GM19043 (cell line): ENCODE measurements around the gene P2RY8.
"Not testable (repeated sequence)": the region's sequence is repeated elsewhere in the genome, so short reads cannot be mapped to it uniquely, and the experiment has no call there.

Experiments used
- ATAC-seq: cut with Tn5 transposase; IDR thresholded peaks from one replicate; pipeline ENCODE4 v1.9.1; 2021; ENCODE audit warnings: low read depth; ENCODE audit not compliant: unreplicated experiment

The P2RY8 gene

DNA sequence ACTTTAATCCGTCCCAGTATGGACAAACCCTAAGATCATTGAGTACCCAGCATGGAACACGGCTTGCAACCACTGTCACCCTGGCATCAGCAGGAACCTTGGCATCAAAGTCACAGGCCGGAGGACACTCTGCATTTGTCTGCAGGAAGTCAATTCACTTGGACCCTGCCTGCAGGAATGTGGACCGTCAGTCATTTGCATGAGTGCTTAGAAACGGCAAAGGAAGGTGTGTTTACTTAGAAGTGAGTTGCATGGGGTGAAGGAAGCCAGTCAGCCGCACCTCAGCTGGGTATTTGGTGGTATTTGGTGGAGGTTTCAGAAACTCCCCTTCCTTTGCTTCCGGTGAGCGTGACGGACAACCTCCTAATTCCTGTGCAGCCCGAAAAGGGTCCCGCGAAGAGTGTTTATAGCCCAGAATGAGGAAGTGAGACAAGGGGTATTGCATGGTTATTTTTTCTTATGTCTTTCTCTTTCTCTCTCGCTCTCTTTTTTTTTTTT, 15.5 kb downstream of the P2RY8 start:
- ATAC-seq = peak; percentile 84

DNA sequence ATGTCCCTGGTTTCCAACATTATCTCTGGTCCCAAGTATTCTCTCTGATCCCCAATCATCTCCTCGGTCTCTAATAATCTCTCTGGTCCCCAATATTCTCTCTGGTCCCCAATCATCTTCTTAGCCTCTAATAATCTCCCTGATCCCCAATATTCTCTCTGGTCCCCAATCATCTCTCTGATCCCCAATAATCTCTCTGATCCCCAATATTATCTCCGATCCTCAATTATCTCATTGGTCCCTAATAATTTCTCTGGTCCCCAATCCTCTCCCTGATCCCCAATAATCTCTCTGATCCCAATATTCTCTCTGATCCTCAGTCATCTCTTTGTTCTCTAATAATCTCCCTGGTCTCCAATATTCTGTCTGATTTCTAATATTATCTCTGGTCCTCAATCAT, 16.6 kb downstream of the P2RY8 start:
- no peak for ATAC-seq

DNA sequence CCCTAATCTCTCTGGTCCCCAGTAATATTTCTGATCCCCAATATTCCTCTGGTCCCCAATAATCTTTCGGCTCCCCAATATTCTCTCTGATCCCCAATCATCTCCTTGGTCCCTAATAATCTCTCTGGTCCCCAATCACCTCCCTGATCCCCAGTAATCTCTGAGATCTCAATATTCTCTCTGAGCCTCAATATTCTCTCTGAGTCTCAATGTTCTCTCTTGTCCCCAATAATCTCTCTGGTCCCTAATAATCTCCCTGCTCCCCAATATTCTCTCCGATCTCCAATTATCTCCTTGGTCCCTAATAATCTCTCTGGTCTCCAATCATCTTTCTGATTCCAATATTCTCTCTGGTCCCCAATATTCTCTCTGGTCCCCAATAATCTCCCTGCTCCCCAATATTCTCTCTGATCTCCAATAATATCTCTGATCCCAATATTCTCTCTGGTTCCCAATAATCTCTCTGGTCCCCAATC, 17.9 kb downstream of the P2RY8 start:
- no peak for ATAC-seq

DNA sequence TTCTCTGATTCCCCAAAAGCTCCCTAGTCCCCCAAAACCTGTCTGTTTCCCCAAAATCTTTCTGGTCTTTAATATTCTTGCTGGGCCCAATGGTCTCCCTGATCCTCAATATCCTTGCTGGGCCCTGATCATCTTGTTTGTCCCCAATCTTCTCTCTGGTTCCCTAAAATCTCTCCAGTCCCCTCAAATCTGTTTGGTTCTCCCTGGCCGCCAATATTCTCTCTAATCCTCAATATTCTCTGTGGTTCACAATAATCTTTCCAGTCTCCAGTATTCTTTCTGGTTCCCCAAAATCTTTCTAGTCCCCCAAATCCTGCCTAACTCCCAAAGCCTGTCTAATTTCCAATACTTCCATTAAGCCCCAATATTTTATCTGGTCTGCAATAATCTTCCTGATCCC, 18.5 kb downstream of the P2RY8 start:
- ATAC-seq = no peak

DNA sequence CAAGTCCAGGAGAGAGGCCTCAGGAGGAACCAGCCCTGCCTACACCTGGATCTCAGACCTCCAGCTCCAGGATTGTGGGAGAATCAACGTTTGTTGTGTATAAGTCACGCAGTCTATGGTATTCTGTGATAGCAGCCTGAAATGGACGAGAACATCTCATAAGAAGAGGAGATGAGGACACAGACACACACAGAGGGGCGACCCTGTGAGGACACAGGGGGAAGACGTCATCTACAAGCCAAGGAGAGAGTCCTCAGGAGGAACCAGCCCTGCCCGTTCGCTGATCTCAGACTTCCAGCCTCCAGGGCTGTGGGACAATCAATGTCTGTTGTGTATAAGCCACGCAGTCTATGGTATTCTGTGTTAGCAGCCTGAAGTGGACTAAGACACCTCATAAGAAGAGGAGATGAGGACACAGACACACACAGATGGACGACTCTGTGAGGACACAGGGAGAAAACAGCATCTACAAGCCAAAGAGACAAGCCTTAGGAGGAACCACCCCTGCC, 20.3 kb downstream of the P2RY8 start:
- no peak for ATAC-seq

DNA sequence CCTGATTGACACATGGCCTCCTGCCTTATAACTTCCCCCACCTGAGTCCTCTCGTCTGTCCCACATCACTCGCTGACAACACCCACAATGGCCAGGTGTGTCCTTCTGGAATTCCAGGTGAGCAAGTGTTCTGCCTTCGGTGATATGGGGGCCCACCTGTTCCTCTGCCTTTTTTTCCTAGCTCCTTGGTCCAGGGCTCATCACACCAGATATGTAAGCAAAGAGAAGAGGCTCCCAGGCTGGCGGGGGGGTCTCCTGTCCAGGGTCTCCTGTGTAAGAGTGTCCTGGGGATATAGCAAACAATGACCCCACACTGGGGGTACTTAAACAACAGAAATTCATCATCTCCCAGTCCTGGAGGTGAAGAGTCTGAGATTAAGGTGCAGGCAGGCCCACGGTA, 25.2 kb downstream of the P2RY8 start:
- no peak for ATAC-seq

DNA sequence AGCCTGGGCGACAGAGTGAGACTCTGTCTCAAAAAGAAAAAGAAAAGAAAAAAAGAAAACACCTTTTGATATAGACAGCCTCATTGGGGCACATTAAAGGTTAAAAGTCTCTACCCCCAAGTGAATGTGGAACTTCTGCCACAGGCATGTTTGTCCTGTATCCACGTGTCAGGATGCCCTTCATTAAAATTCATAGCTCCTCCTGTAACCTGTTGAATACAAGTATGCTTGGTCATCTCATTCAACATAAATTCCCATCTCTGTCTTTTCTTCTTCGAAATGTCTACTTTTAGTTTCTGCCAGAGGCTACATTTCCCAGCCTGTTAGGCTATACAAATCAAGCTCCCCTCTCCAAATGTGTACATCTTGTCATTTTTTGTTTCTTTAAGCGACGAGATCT, 25.8 kb downstream of the P2RY8 start:
- no peak for ATAC-seq

DNA sequence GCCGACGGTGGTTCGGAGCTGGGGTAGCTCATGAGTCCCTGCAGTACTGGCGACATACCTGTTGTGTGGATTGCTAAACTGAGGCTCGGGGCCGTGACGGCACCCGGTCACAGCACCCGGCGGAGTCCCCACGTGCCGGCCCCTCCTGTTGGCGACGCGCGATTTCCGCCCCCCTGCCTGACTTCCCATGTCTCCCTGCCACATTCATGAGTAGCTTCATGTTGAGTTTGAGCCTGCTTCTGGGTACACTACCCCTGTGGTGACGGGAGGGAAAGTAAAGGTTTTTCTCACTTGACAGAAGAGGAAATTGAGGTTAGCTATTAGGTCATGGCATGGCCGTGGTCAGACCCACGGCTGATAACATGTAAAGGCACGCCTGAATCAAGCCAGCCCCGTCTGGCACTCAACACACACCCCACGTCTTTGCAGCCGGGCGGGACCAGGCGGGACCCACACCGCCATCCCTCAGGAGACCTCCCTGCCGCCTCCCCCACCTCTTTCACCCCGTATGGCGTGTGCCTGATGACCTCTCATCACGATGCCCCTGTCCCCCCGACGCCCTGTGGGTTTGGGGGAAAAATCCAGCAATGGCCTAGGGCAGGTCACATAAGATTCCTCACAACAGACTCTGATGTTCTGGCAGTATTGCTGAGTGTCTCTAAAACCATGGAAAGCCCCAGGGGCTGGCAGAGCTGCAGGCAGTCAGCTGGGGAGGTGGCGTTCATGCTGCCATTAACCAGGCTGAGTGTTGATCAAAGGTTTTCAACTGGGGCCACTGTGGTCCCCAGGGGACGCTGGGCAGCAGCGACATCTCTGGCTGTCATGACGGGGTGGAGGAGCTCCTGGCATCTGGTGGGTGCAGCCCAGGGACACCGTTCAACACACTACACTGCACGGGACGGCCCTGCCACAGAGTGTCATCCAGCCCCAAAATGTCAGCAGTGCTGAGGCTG, 29.2 kb downstream of the P2RY8 start:
- ATAC-seq = peak; percentile 70

DNA sequence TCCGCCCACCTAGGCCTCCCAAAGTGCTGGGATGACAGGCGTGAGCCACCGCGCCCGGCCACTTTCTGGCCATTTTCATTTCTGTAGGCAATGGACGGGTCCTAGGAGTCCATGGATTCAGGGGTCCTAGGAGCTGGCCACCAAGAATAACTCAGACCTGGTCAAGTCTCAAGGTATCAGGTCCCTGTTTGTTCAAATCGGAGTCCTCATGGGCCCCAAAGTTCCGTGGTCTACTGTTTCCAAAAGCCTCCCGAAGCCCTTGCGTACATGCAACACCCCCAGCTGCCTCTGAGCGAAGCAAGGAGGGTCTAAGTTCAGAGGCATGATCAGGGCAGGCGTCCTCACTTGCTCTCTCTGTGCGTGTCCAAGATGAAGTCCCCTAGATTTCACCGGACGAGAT, 30.1 kb downstream of the P2RY8 start:
- ATAC-seq = no peak

DNA sequence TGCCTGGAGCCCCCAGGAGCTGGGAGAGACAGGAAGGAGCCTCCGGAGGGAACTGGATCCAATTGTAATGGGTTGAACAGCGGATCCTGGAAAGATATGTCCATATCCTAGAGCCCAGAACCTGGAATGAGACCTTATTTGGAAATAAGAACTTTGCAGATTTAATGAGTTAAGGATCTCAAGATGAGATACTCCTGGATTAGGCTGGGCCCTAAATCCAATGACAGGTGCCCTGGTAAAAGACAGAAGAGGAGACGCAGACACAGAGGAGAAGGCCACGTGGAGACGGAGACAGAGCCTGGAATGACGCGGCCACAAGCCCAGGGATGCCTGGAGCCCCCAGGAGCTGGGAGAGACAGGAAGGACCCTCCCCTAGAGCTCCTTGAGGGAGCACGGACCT, 34.1 kb downstream of the P2RY8 start:
- no peak for ATAC-seq

DNA sequence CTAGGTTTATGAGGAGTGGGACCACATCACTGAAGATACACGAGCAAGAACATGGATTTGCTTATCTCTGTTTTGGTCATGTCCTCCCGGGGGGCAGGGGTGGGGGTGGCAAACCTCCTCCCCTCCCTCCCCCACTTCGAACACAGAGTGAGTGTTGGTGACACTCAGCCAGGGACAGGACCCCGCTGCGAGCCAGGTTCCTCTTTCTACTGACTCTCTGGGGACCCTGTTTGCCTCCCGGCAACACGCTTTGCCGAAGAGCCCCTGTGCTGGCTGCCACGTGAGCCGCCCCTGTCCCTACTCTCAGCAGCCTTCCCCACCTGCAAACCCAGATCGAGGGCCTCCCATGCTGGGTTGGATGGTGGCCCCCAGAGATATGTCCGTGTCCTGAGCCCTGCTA, 34.7 kb downstream of the P2RY8 start:
- ATAC-seq = peak; percentile 54

DNA sequence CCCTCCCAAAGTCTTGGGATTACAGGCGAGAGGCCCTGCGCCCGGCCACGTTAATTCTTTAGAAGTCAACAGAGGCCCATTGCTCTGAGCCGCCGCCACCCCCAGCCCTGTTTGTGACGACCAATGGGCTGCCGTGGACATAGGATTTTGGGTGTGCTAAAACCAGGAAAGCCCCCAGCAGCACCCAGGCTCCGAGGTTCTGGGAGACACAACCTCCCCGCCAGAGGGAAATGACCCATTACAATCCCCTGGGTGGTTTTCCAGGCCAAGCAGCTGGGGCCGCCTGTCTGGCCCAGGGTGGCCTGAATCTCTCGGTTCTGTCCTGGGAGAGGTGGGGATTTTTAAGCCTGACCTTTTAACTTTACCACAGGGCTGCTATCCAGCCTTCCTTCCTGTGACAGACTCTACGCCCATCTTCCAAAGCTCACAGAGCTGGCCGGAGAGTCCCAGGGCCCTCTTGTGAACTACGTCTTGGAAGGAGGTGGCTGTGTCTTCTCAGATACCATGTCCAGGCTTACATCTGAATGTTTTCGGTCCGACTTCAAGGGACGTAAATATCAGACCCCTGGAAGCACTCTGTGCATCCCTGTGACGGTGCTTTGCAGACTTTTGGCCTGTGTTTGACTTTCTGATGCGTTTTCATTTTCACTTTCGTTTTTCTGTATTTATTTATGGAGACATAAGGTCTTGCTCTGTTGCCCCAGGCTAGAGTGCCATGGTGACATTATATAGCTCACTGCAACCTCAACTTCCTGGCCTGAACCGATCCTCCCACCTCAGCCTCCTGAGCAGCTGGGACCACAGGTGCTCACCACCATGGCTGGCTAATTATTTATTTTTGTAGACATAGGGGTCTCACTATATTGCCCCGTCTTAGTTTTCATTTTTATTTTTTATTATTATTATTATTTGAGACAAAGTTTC, 36.0 kb downstream of the P2RY8 start:
- ATAC-seq = peak; percentile 58

DNA sequence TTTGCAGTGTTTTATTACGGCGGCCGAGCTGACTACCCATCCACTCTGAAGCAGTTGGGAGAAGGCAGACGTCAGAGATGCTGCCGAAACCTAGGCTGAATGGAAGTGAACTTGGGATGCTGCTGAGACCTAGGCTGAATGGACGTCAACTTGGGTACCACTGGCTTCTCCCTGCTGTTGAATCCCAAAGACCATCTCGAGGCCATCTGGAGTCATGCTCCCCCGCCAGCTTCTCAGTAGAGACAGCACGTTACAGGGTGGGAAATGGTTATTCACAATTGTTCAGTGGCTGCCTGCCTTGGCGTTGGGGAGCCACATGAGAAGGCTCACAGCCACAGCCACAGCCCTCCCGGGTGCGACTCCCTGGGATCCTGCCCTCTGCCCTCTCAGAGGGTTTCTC, 40.9 kb downstream of the P2RY8 start:
- ATAC-seq = no peak

DNA sequence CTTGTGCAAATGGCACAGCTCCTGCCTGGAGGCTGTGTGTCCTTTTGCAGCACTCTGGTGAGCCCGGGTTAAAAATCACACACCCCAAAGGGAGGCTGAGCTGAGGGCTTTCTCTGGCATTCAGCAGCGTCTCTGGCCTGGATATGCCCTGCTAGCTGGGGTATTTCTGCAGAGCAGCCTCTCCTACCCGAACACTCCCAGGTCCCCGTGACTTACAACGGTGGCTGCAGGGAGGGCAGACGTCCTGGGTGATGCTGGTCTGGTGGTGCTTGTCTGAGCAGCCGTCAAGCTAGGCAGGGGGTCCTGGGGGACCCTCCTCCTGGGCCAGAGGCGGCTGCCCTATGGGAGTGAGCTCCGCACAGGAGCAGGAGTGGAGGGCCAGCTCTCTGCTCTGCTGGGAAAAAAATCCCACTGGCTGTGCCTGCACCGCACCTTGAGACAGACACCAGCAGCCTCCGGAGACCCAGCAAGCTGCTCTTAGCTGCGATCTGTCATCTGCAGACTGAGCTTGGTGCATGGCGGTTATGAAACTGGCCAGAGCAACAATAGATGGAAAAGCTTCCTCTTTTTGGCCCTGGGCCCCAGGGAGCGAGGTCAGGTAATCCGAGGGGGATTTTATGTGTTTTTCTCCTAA, 43.0 kb downstream of the P2RY8 start:
- ATAC-seq = peak; percentile 61

DNA sequence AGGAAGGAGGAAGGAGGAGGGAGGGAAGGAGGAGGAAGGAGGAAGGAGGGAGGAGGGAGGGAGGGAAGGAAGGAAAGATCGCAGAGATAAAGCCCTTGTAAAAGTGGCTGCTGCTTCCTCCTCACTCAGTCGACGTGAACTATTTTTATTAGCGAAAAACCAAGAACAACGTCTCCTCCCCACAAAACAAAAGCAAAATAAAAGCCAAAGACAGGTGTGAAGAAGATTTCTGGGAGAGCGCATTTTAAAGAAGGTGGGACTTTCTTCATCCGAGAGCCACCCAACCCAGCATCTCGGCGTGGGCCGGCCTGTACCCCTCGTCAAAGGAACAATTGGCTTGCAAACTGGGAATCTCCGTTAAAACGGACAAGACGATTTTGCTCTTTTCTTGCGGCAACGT, 43.6 kb downstream of the P2RY8 start:
- ATAC-seq = no peak

DNA sequence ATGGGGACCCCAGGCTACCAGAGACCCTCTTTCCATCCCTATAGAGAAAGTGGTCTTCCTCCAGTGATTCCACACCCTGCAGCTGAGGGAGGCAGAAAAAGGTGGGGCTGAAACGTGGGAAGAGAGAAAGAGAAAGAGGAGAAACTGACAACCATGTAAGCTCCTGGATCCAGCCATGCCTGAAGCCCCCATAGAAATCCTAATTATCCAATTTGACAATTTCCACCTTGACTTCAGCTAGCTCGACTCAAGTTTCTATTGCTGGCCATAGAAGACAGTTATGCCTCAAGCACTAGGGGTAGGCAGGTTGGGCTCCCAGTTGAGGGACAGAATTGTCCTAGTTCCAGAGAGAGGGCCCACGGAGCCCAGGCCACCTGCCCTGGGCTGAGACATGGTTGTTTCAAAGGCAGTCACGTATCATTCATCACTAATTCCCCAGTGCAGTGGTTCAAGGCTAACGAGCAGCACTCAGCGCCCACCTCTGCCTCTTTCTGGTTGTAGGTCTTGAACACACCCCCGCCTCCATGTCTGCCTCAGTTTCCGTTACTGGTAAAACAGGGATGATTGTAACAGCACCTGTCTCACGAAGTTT, 44.5 kb downstream of the P2RY8 start:
- ATAC-seq = no peak

DNA sequence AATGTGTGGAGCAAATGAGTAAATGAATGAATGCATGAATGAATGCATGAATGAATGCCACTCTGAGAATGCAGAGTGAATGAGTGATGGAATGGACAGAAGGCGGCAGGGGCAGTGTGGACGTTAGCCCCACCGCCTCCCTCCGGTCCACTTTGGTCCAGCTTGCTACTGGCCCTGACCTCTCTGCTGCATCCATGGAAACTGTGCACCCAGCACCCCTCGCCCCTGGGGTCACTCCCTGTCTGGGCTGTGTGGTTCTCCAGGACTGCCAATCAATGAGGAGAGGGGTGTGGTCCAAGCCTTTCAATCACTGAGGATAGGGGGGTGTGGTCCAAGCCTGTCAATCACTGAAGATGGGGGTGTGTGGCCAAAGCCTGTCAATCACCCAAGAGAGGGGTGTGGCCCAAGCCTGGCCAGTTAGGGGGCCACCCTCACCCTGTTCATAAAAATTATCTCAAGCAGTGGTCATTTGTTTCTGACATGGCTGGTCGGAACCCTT, 45.1 kb downstream of the P2RY8 start:
- ATAC-seq = peak; percentile 78

DNA sequence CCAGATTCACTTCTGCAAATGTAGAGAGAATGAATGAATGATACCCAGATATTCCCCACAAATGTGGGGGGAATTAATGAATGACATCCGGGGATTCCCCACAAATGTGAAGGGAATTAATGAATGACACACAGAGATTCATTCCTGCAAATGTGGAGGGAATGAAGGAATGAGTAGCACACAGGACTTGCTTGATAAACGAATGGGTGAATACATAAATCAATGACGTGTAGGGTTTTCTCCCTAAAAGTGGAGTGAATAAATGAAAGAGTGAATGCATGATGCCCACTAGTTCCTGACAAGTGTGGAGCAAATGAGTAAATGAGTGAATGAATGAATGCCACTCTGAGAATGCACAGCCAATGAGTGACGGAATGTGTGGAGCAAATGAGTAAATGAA, 45.7 kb downstream of the P2RY8 start:
- not testable (repeated sequence) for ATAC-seq

DNA sequence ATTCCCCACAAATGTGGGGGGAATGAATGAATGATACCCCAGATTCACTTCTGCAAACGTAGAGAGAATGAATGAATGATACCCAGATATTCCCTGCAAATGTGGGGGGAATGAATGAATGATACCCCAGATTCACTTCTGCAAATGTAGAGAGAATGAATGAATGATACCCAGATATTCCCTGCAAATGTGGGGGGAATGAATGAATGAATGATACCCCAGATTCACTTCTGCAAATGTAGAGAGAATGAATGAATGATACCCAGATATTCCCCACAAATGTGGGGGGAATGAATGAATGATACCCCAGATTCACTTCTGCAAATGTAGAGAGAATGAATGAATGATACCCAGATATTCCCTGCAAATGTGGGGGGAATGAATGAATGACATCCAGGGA, 46.3 kb downstream of the P2RY8 start:
- ATAC-seq = not testable (repeated sequence)

DNA sequence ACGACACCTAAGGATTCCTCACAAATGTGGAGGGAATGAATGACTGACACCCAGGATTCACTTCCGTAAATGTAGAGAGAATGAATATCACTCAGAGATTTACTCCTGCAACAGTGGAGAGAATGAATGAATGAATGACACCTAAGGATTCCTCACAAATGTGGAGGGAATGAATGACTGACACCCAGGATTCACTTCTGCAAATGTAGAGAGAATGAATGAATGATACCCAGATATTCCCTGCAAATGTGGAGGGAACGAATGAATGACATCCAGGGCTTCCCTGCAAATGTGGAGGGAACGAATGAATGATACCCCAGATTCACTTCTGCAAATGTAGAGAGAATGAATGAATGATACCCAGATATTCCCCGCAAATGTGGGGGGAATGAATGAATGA, 47.6 kb downstream of the P2RY8 start:
- ATAC-seq = not testable (repeated sequence)
